ENCODE results near the gene DNAH1. TPM values are rescaled to one million over a fixed set of nuclear protein-coding genes. Genes with fewer than 3 reads are reported as not detected.

Gene DNAH1
- total and polyA plus RNA-seq, 3 donors from 2014 or later = 40.0 to 50.4 (median 49.1) TPM

- 89 to 91% methylated on average over 3 of the region's 3 CpGs for WGBS, 2 donors
- Histone ChIP-seq H3K4me3 (no peak overlapping the region), H3K36me3 (ENCODE audit: low read depth, missing control alignments) (no peaks in the 10 kb centered on the region), H3K27ac (no peak overlapping the region), H3K4me1 (peaks cover 9% of the 10 kb centered on the region), H3K9me3 (no peaks in the 10 kb centered on the region), H3K27me3 (no peaks in the 10 kb centered on the region)
- TF ChIP-seq POLR2A (IDR thresholded peaks at IDR 0.05) (no peak), CTCF (IDR thresholded peaks at IDR 0.05) (no peak)
- DNase-seq = no peak
- intact Hi-C loops (cut with DNase I; ENCODE audit: low total_unique reads) = no loop called here
These were observed 87.8 kb downstream of the DNAH1 start for GRCh38 chr3:52403955-52404354.

- intact Hi-C loops (cut with DNase I; ENCODE audit: low total_unique reads) = no loop called here
- peaks cover 13% of the 10 kb centered on the region for H3K4me1 ChIP-seq
- no peaks in the 10 kb centered on the region for H3K9me3 ChIP-seq
- no peaks in the 10 kb centered on the region for H3K36me3 ChIP-seq (ENCODE audit: low read depth, missing control alignments)
- H3K4me3 ChIP-seq = no peak overlapping the region
- no peak for TF ChIP-seq POLR2A (IDR thresholded peaks at IDR 0.05)
- TF ChIP-seq CTCF (IDR thresholded peaks at IDR 0.05) = no peak
- no peak overlapping the region for H3K27ac ChIP-seq
- H3K27me3 ChIP-seq = no peaks in the 10 kb centered on the region
- 88 to 90% methylated on average over 10 of the region's 10 CpGs for WGBS, 2 donors
- DNase-seq = no peak
These were observed 88.3 kb downstream of the DNAH1 start for GRCh38 chr3:52404391-52404790.

- H3K36me3 ChIP-seq (ENCODE audit: low read depth, missing control alignments) = no peaks in the 10 kb centered on the region
- intact Hi-C loops (cut with DNase I; ENCODE audit: low total_unique reads) = no loop called here
- DNase-seq = no peak
- H3K4me1 ChIP-seq = peaks cover 13% of the 10 kb centered on the region
- no peak overlapping the region for H3K27ac ChIP-seq
- WGBS, 2 donors = 87 to 94% methylated on average over 4 to 6 of the region's 6 CpGs
- TF ChIP-seq POLR2A (IDR thresholded peaks at IDR 0.05) (no peak), CTCF (IDR thresholded peaks at IDR 0.05) (no peak)
- no peaks in the 10 kb centered on the region for H3K27me3 ChIP-seq
- H3K9me3 ChIP-seq = no peaks in the 10 kb centered on the region
- no peak overlapping the region for H3K4me3 ChIP-seq
These were observed 88.9 kb downstream of the DNAH1 start for GRCh38 chr3:52405066-52405465.

- 89 to 91% methylated on average over 3 to 4 of the region's 4 CpGs for WGBS, 2 donors
- no peak for DNase-seq
- Histone ChIP-seq H3K27ac (no peak overlapping the region), H3K4me1 (peaks cover 13% of the 10 kb centered on the region), H3K9me3 (no peaks in the 10 kb centered on the region), H3K27me3 (no peaks in the 10 kb centered on the region), H3K36me3 (ENCODE audit: low read depth, missing control alignments) (no peaks in the 10 kb centered on the region), H3K4me3 (no peak overlapping the region)
- TF ChIP-seq CTCF (IDR thresholded peaks at IDR 0.05) (no peak), POLR2A (IDR thresholded peaks at IDR 0.05) (no peak)
- intact Hi-C loops (cut with DNase I; ENCODE audit: low total_unique reads) = no loop called here
These were observed 89.5 kb downstream of the DNAH1 start for GRCh38 chr3:52405601-52406110.

- intact Hi-C loops (cut with DNase I; ENCODE audit: low total_unique reads) = no loop called here
- no peaks in the 10 kb centered on the region for H3K9me3 ChIP-seq
- H3K36me3 ChIP-seq (ENCODE audit: low read depth, missing control alignments) = no peaks in the 10 kb centered on the region
- peaks cover 13% of the 10 kb centered on the region for H3K4me1 ChIP-seq
- H3K4me3 ChIP-seq = no peak overlapping the region
- no peak for TF ChIP-seq POLR2A (IDR thresholded peaks at IDR 0.05)
- TF ChIP-seq CTCF (IDR thresholded peaks at IDR 0.05) = no peak
- no peak overlapping the region for H3K27ac ChIP-seq
- no peak for DNase-seq
- H3K27me3 ChIP-seq = no peaks in the 10 kb centered on the region
- WGBS, 2 donors = 92 to 98% methylated on average over 4 to 10 of the region's 11 CpGs
These were observed 90.1 kb downstream of the DNAH1 start for GRCh38 chr3:52406231-52406661.

All from testis (tissue), 3 donors.